HTERT RPE-1 (cell line): ENCODE measurements around the gene AMY2B.
"Not testable (repeated sequence)": the region's sequence is repeated elsewhere in the genome, so short reads cannot be mapped to it uniquely, and the experiment has no call there.

Experiments used
- in situ Hi-C: fragments of 300-500 bp; cut with MboI; formaldehyde crosslinking; loops from 4 replicates; pipeline ENCODE4 v1.14.3; 2020; ENCODE audit warnings: low sequenced_read_pairs

Gene AMY2B

DNA sequence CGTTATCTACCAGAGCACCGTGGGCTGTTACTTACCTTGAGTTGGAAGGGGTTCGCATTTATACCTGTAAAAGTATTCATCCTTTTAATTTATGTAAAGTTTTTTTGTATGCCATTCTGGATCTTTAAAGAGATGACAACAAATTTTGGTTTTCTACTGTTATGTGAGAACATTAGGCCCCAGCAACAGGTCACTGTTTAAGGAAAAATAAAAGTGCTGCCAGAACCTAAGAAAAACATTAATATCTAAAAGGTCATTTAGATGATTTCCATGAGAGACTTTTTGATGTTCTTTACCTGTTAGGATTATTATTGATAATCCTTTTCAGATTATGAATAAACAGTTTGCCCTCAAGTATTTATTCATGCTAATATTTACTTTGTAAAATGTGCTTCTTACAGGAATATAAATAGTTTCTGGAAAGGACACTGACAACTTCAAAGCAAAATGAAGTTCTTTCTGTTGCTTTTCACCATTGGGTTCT lies 45.6 kb downstream of the AMY2B start, which contains the start of gene AMY2A:
Gene AMY2A (plus strand): TSS at position 434 of the 484 bp plus-strand sequence. CDS start 14 bp downstream, at position 448.
- in situ Hi-C loops: not testable (repeated sequence)

DNA sequence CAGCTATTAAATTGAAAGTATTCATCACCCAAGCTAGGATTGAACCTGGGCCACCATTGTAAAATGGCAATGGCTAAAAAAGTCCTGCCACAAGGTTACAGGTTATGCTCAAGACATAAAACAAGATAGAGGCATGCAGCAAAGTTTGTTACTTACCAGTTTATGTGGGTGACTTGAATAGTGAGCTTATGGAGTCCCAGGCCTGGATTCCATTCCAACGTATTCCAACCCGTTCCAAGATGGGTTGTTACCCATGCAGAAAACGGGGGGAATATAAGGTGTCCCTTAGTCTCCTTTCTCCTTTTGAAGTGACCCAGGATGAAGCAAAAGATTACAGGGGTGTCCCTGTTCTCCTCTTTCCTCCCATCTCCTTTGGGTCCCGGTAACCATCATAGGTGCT lies 56.0 kb downstream of the AMY2B start:
- in situ Hi-C loops: not testable (repeated sequence)
